MM.1S (cell line): ENCODE data around the gene NFYC.

Experiments used
- DNase-seq: peaks from one replicate; pipeline ENCODE4 v3.0.0-alpha.2; 2015
- H2AFZ ChIP-seq: fragments of 300-600 bp; sonication (generic); 2 replicates; pipeline ENCODE4 v1.6.0; 2016; ENCODE audit warnings: antibody characterized with exemption, low read length
- H3F3A ChIP-seq: fragments of 300-600 bp; sonication (generic); 2 replicates; pipeline ENCODE4 v1.6.1; 2016; ENCODE audit warnings: mild to moderate bottlenecking, antibody characterized with exemption, low read length, moderate library complexity, mixed read lengths; ENCODE audit not compliant: insufficient read depth
- H3K27ac ChIP-seq: fragments of 300-600 bp; sonication (generic); 2 replicates; pipeline ENCODE4 v1.5.1; 2016; ENCODE audit warnings: mild to moderate bottlenecking, low read length
- H3K27me3 ChIP-seq: fragments of 300-600 bp; sonication (generic); replicated peaks from 2 replicates; pipeline ENCODE4 v1.6.0; 2016; ENCODE audit warnings: low read length; ENCODE audit not compliant: insufficient read depth
- H3K36me3 ChIP-seq: fragments of 300-600 bp; sonication (generic); replicated peaks from 2 replicates; pipeline ENCODE4 v1.6.1; 2016; ENCODE audit warnings: mild to moderate bottlenecking, low read length, mixed read lengths; ENCODE audit not compliant: insufficient read depth
- H3K4me1 ChIP-seq: fragments of 300-600 bp; sonication (generic); 2 replicates; pipeline ENCODE4 v1.6.1; 2016; ENCODE audit warnings: low read length, mixed read lengths
- H3K4me2 ChIP-seq: fragments of 300-600 bp; sonication (generic); 2 replicates; pipeline ENCODE4 v1.6.0; 2016; ENCODE audit warnings: low read depth, low read length
- H3K4me3 ChIP-seq: fragments of 300-600 bp; sonication (generic); 2 replicates; pipeline ENCODE4 v1.5.1; 2016; ENCODE audit warnings: low read length, mixed read lengths
- H3K79me2 ChIP-seq: fragments of 300-600 bp; sonication (generic); 2 replicates; pipeline ENCODE4 v1.6.1; 2016; ENCODE audit warnings: mixed run types, low read length, mixed read lengths
- H3K9ac ChIP-seq: fragments of 300-600 bp; sonication (generic); 2 replicates; pipeline ENCODE4 v1.6.1; 2016; ENCODE audit warnings: low read length, mixed read lengths
- H3K9me2 ChIP-seq: fragments of 300-600 bp; sonication (generic); replicated peaks from 2 replicates; pipeline ENCODE4 v1.6.1; 2016; ENCODE audit warnings: mild to moderate bottlenecking, low read length, mixed read lengths; ENCODE audit not compliant: insufficient read depth
- H3K9me3 ChIP-seq: fragments of 300-600 bp; sonication (generic); replicated peaks from 2 replicates; pipeline ENCODE4 v1.6.1; 2016; ENCODE audit warnings: mild to moderate bottlenecking, low read length, mixed read lengths; ENCODE audit not compliant: insufficient read depth
- H4K20me1 ChIP-seq: fragments of 300-600 bp; sonication (generic); 2 replicates; pipeline ENCODE4 v1.6.1; 2016; ENCODE audit warnings: mild to moderate bottlenecking, low read length, moderate library complexity, mixed read lengths; ENCODE audit not compliant: insufficient read depth
- EZH2 ChIP-seq: fragments of 300-600 bp; sonication (generic); optimal IDR thresholded peaks from 2 replicates; pipeline ENCODE3; 2017; ENCODE audit warnings: low read depth, mild to moderate bottlenecking, antibody characterized with exemption, low read length, mixed read lengths
- EZH2phosphoT487 ChIP-seq: fragments of 300-600 bp; sonication (generic); IDR thresholded peaks from 2 replicates; pipeline ENCODE4 v1.6.1; 2018; ENCODE audit warnings: antibody characterized with exemption, low read length
- TF ChIP-seq, protein P1 (sequence below): fragments of 300-600 bp; sonication (generic); IDR thresholded peaks from 2 replicates; pipeline ENCODE4 v1.5.1; 2016; ENCODE audit warnings: antibody characterized with exemption, low read length, mixed read lengths

The NFYC gene

DNA sequence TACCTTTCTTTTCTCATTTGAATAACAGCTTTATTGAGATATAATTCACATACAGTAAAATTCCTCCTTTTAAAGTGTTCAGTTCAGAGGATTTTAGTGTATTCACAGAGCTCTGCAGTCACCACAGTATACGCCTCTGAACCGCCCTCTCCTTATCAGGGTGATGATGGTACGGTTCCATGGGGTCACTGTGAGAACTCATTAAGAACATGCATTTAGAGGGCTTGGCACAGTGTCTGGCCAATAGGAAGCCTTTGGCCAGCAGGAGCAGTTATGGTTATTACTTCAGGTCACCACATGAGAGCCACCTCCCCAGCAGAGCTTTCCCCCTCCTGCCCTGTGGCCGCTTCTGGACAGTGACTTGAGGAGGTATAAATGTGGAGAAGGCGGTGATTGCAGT is 119.4 kb downstream of the NFYC start:
- TF ChIP-seq EZH2phosphoT487, result no peak
- TF ChIP-seq EZH2, result no peak
- TF ChIP-seq, protein P1, sequence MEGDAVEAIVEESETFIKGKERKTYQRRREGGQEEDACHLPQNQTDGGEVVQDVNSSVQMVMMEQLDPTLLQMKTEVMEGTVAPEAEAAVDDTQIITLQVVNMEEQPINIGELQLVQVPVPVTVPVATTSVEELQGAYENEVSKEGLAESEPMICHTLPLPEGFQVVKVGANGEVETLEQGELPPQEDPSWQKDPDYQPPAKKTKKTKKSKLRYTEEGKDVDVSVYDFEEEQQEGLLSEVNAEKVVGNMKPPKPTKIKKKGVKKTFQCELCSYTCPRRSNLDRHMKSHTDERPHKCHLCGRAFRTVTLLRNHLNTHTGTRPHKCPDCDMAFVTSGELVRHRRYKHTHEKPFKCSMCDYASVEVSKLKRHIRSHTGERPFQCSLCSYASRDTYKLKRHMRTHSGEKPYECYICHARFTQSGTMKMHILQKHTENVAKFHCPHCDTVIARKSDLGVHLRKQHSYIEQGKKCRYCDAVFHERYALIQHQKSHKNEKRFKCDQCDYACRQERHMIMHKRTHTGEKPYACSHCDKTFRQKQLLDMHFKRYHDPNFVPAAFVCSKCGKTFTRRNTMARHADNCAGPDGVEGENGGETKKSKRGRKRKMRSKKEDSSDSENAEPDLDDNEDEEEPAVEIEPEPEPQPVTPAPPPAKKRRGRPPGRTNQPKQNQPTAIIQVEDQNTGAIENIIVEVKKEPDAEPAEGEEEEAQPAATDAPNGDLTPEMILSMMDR, result no peak
- peaks cover 12% of the 10 kb centered on the region for H3K4me1 ChIP-seq
- DNase-seq, result no peak
- no peaks in the 10 kb centered on the region for H3K9me3 ChIP-seq
- no peaks in the 10 kb centered on the region for H4K20me1 ChIP-seq
- no peak overlapping the region for H3K4me3 ChIP-seq
- no peak overlapping the region for H3K27ac ChIP-seq
- no peak overlapping the region for H2AFZ ChIP-seq
- H3K4me2 ChIP-seq, result no peak overlapping the region
- H3K36me3 ChIP-seq, result no peaks in the 10 kb centered on the region
- peaks cover 7% of the 10 kb centered on the region; the same call in 1 of the 2 replicates for H3K27me3 ChIP-seq
- H3K9me2 ChIP-seq, result no peaks in the 10 kb centered on the region
- H3K79me2 ChIP-seq, result no peaks in the 10 kb centered on the region
- no peaks in the 10 kb centered on the region for H3F3A ChIP-seq
- H3K9ac ChIP-seq, result no peak overlapping the region

- H3K9ac ChIP-seq, result no peak overlapping the region
- no peaks in the 10 kb centered on the region for H4K20me1 ChIP-seq
- H3F3A ChIP-seq, result no peaks in the 10 kb centered on the region
- no peaks in the 10 kb centered on the region for H3K79me2 ChIP-seq
- no peak overlapping the region for H3K27ac ChIP-seq
- no peaks in the 10 kb centered on the region for H3K36me3 ChIP-seq
- no peaks in the 10 kb centered on the region for H3K4me1 ChIP-seq
- TF ChIP-seq, protein P1, result no peak
- no peak for TF ChIP-seq EZH2phosphoT487
- no peak for TF ChIP-seq EZH2
- H2AFZ ChIP-seq, result no peak overlapping the region
- no peak for DNase-seq
- no peak overlapping the region for H3K4me3 ChIP-seq
- H3K9me2 ChIP-seq, result no peaks in the 10 kb centered on the region
- H3K9me3 ChIP-seq, result no peaks in the 10 kb centered on the region
- peaks cover 8% of the 10 kb centered on the region; the same call in 1 of the 2 replicates for H3K27me3 ChIP-seq
- no peak overlapping the region for H3K4me2 ChIP-seq
Measured at GRCh38 chr1:40815420-40815819, 123.9 kb downstream of the NFYC start.

GRCh38 chr1:40817791-40818263 is 126.3 kb downstream of the NFYC start:
- Histone ChIP-seq H3K27me3 (peaks cover 8% of the 10 kb centered on the region; the same call in 1 of the 2 replicates), H3K9ac (no peak overlapping the region), H3K79me2 (no peaks in the 10 kb centered on the region), H3K4me3 (peak overlapping the region; percentile 57; the same call in 1 of the 2 replicates), H3K4me2 (peak overlapping the region; percentile 69; the same call in 1 of the 2 replicates), H3F3A (no peaks in the 10 kb centered on the region), H3K9me3 (no peaks in the 10 kb centered on the region), H2AFZ (no peak overlapping the region), H3K9me2 (no peaks in the 10 kb centered on the region), H3K36me3 (no peaks in the 10 kb centered on the region), H3K27ac (no peak overlapping the region), H4K20me1 (no peaks in the 10 kb centered on the region), H3K4me1 (no peaks in the 10 kb centered on the region)
- DNase-seq, result no peak
- TF ChIP-seq EZH2 (no peak), EZH2phosphoT487 (no peak)
- TF ChIP-seq, protein P1, result no peak
